ENCODE measurements around the gene GRAMD2A. TPM values are rescaled to one million over a fixed set of nuclear protein-coding genes. Genes with fewer than 3 reads are reported as not detected.

Gene GRAMD2A
- total RNA-seq, 1 donor from 2014 or later, result not detected

DNA sequence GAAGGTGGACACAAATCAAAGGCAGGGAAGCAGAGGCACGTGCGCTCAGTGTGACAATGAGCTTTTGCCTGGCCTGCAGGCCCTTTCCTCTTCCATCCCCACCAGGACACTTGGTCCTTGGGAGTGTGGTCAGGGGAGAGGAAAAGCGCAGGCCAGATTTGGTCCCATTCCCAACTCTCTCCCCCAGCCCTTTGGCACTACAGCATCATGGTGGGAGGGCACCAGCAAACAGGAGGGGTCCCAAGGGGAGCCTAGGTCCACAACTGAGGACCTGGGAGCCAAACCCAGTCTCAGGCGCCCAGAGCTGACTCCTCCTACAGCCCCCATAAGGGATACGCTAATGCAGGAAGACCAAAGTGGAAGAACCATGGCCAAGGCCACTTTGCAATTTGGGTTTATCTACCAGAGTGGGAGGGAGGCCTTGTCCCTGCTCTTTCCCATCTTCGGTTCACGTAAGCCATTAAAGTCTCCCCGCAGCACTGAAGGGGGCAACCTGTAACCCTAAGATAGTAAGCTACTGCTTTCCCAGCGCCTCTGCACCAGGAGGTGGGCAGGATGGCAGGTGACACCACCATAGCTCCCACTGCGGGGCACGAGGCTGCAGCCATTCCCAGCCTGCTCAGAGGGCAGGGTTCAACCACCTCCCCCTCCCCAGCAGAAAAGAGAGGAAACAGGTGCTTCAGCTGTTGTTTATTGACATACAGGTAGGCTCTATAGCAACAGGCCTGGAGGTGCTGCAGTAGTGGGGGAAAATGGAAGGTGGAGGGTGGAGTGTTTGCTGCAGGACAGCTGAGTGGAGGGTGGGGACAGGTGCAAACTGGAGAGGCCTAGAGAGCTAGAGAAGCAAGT is 993 bp upstream of the GRAMD2A start:
- Mint-ChIP-seq H3K4me1 (ENCODE audit: low read depth, unreplicated experiment) (peaks cover 5% of the 10 kb centered on the region), H3K36me3 (ENCODE audit: unreplicated experiment) (no peaks in the 10 kb centered on the region), H3K9me3 (ENCODE audit: unreplicated experiment) (peaks cover 14% of the 10 kb centered on the region), H3K27ac (ENCODE audit: unreplicated experiment) (peak overlapping the region; percentile 38), H3K4me3 (ENCODE audit: unreplicated experiment) (no peak overlapping the region), H3K27me3 (ENCODE audit: unreplicated experiment) (peaks cover 12% of the 10 kb centered on the region)
- no peak for DNase-seq
- TF ChIP-seq, protein P1, sequence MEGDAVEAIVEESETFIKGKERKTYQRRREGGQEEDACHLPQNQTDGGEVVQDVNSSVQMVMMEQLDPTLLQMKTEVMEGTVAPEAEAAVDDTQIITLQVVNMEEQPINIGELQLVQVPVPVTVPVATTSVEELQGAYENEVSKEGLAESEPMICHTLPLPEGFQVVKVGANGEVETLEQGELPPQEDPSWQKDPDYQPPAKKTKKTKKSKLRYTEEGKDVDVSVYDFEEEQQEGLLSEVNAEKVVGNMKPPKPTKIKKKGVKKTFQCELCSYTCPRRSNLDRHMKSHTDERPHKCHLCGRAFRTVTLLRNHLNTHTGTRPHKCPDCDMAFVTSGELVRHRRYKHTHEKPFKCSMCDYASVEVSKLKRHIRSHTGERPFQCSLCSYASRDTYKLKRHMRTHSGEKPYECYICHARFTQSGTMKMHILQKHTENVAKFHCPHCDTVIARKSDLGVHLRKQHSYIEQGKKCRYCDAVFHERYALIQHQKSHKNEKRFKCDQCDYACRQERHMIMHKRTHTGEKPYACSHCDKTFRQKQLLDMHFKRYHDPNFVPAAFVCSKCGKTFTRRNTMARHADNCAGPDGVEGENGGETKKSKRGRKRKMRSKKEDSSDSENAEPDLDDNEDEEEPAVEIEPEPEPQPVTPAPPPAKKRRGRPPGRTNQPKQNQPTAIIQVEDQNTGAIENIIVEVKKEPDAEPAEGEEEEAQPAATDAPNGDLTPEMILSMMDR (IDR thresholded peaks at IDR 0.05; ENCODE audit: partially characterized antibody, unreplicated experiment), result no peak

DNA sequence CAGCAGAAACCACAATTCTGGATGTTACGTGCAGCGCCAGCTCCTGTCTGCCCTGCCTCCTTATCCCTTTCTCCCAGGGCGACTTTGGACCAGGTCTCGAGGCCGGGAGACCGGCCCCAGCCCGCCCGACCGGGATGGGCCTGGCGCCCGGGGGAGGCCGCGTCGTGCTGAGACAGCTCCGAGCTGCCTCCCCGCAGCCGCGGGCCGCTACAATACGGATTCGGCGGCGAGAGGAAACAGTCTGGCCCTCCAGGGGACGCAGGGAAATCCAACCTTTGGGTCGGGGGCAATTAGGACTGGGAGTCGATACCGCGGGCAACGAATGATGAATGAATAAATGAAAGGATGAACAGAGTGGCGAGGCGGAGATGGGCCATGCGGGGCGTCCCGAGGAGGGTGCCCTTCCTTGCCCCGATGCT is 537 bp downstream of the GRAMD2A start:
- TF ChIP-seq, protein P1 (IDR thresholded peaks at IDR 0.05; ENCODE audit: partially characterized antibody, unreplicated experiment), result no peak
- Mint-ChIP-seq H3K36me3 (ENCODE audit: unreplicated experiment) (no peaks in the 10 kb centered on the region), H3K4me1 (ENCODE audit: low read depth, unreplicated experiment) (peaks cover 5% of the 10 kb centered on the region), H3K4me3 (ENCODE audit: unreplicated experiment) (peak overlapping the region; percentile 80), H3K27ac (ENCODE audit: unreplicated experiment) (no peak overlapping the region), H3K9me3 (ENCODE audit: unreplicated experiment) (peaks cover 14% of the 10 kb centered on the region), H3K27me3 (ENCODE audit: unreplicated experiment) (peaks cover 12% of the 10 kb centered on the region)
- DNase-seq, result no peak

DNA sequence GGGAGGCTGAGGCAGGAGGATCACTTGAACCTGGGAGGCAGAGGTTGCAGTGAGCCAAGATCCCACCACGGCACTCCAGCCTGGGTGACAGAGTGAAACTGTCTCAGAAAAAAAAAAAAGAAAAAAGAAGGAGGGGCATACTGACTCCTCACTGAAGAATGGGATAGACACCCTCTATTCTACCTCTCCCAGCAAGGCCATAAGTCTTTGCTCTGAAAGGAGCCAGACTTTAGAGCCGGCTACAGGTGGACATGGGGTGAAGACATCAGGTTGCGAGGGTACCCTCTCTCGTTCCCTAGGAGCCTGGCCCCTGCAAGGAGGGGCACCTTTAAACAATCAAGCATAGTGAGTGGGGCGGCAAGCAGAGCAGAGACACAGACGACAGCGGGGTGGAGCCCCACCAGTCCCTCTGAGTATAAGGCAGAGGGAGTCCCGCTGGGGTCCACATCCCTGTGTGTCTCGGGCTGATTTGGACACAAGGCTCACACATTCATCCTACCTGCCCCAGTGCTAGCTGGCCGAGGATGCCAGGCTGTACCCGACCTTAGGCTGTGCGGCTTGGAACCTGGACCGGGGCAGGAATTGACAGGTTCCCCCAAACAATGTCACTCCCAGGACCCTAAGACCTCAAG is 1.1 kb downstream of the GRAMD2A start:
- DNase-seq, result no peak
- Mint-ChIP-seq H3K4me3 (ENCODE audit: unreplicated experiment) (no peak overlapping the region), H3K27me3 (ENCODE audit: unreplicated experiment) (peaks cover 12% of the 10 kb centered on the region), H3K27ac (ENCODE audit: unreplicated experiment) (no peak overlapping the region), H3K4me1 (ENCODE audit: low read depth, unreplicated experiment) (peaks cover 5% of the 10 kb centered on the region), H3K9me3 (ENCODE audit: unreplicated experiment) (peaks cover 14% of the 10 kb centered on the region), H3K36me3 (ENCODE audit: unreplicated experiment) (no peaks in the 10 kb centered on the region)
- TF ChIP-seq, protein P1 (IDR thresholded peaks at IDR 0.05; ENCODE audit: partially characterized antibody, unreplicated experiment), result no peak

DNA sequence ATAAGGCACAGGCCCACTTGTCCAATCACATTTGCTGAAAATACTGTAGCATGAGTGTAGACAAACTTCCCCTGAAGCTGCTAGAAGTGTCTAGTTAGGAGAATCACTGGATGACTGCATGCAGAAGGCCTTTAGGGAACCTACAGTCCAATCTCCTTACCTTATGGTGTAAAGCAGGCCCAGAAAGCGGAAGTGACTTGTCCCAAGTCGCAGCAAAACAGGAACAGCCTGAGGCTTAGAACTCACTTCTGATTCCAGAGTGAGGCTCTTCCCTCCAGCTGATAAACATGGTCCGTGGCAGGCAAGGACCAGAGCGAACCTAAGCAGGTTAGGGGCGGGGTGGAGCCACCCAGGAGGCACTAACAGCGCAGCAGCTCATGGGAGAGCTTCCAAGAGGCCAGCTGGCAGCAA is 2.5 kb downstream of the GRAMD2A start:
- TF ChIP-seq, protein P1 (IDR thresholded peaks at IDR 0.05; ENCODE audit: partially characterized antibody, unreplicated experiment), result no peak
- Mint-ChIP-seq H3K4me3 (ENCODE audit: unreplicated experiment) (no peak overlapping the region), H3K4me1 (ENCODE audit: low read depth, unreplicated experiment) (peaks cover 5% of the 10 kb centered on the region), H3K27me3 (ENCODE audit: unreplicated experiment) (peaks cover 12% of the 10 kb centered on the region), H3K27ac (ENCODE audit: unreplicated experiment) (no peak overlapping the region), H3K9me3 (ENCODE audit: unreplicated experiment) (peaks cover 13% of the 10 kb centered on the region), H3K36me3 (ENCODE audit: unreplicated experiment) (no peaks in the 10 kb centered on the region)
- no peak for DNase-seq

All from glutamatergic neuron (in vitro differentiated cells).